ENCODE measurements around the gene REXO4.

- TF ChIP-seq MAX (IDR thresholded peaks at IDR 0.05; ENCODE audit: insufficient read depth, insufficient read length) (no peak), CTCF (IDR thresholded peaks at IDR 0.05; ENCODE audit: extremely low read depth in 1 of 2, insufficient read depth in 1 of 2, low read depth in 1 of 2, low read length in 2 of 2) (no peak), POLR2AphosphoS5 (IDR thresholded peaks at IDR 0.05; ENCODE audit: insufficient read depth, low read depth, low read length) (no peak), POLR2A (IDR thresholded peaks at IDR 0.05; ENCODE audit: low read depth, low read length) (no peak), MYC (IDR thresholded peaks at IDR 0.05; ENCODE audit: low read depth, low read length) (no peak), EZH2 (IDR thresholded peaks at IDR 0.05; ENCODE audit: borderline replicate concordance, low read depth, low read length, severe bottlenecking) (no peak), FOS (IDR thresholded peaks at IDR 0.05; ENCODE audit: borderline replicate concordance, insufficient read depth, low read length) (no peak), JUN (IDR thresholded peaks at IDR 0.05; ENCODE audit: borderline replicate concordance, insufficient read depth, insufficient read length, low read depth) (no peak), GATA2 (IDR thresholded peaks at IDR 0.05; ENCODE audit: insufficient read depth, insufficient read length, low read depth, low read length) (no peak)
Measured at GRCh38 chr9:133455936-133456335, 38.1 kb upstream of the REXO4 start.

Data from endothelial cell of umbilical vein (primary cell).